Glomerular endothelial cell (primary cell): ENCODE measurements around the gene FAM114A1. TPM values are rescaled to one million over a fixed set of nuclear protein-coding genes. Genes with fewer than 3 reads are reported as not detected.

ENCODE experiments used
- total RNA-seq: library from RNA; depleted of rRNA; stranded (reverse); fragments of >200 nt; gene quantifications from 2 replicates; pipeline ENCODE4 v1.2.3, GENCODE V29; 2015

Gene FAM114A1
- total RNA-seq, 1 donor from 2014 or later = 174 TPM

Other genes with a start within 250 kb of the FAM114A1 start
- gene KLF3, start 203.6 kb upstream of the FAM114A1 start, total RNA-seq = 39.7 and 56.9 TPM in 2 replicates
- gene TLR10, start 84.8 kb upstream of the FAM114A1 start, total RNA-seq = not detected in 2 replicates
- 0.87 and 1.7 TPM in 2 replicates for gene TLR1, start 63.0 kb upstream of the FAM114A1 start, total RNA-seq
- gene TLR6, start 11.0 kb upstream of the FAM114A1 start, total RNA-seq = 1.5 and 2.9 TPM in 2 replicates
- gene TMEM156, start 164.6 kb downstream of the FAM114A1 start, total RNA-seq = 9.6 and 13.1 TPM in 2 replicates
- 70.8 and 91.4 TPM in 2 replicates for gene KLHL5, start 194.4 kb downstream of the FAM114A1 start, total RNA-seq